Measurements from ENCODE around the gene GOLGA6L10.
A peak's percentile ranks its signal among the peaks of the same experiment; 100 is the strongest.
"Not testable (repeated sequence)": the region's sequence is repeated elsewhere in the genome, so short reads cannot be mapped to it uniquely, and the experiment has no call there.

The GOLGA6L10 gene

GRCh38 chr15:82299511-82299914, 49.8 kb downstream of the GOLGA6L10 start:
- not testable (repeated sequence) for DNase-seq (ENCODE audit: low read depth in 2 of 2)

GRCh38 chr15:82298520-82298919, 50.8 kb downstream of the GOLGA6L10 start:
- peak in 1 of 2 donors; percentile 40 for DNase-seq (ENCODE audit: low read depth in 2 of 2)

GRCh38 chr15:82298032-82298431, 51.2 kb downstream of the GOLGA6L10 start:
- DNase-seq (ENCODE audit: low read depth in 2 of 2) = no peak

- no peak for DNase-seq (ENCODE audit: low read depth in 2 of 2)
Measured at GRCh38 chr15:82297546-82297945, 51.7 kb downstream of the GOLGA6L10 start.

- no peak for DNase-seq (ENCODE audit: low read depth in 2 of 2)
Measured at GRCh38 chr15:82294061-82294690, 55.1 kb downstream of the GOLGA6L10 start.

GRCh38 chr15:82292271-82292670, 57.0 kb downstream of the GOLGA6L10 start:
- no peak for DNase-seq (ENCODE audit: low read depth in 2 of 2)
